Measurements from ENCODE around the gene FARS2. TPM values are rescaled to one million over a fixed set of nuclear protein-coding genes. Genes with fewer than 3 reads are reported as not detected.

The FARS2 gene
- total and polyA plus RNA-seq, 11 donors, result 11.4 to 24.6 (median 20.5) TPM

- ATAC-seq (no peak), DNase-seq (no peak)
- 54 to 89% (median 69%) methylated on average over 2 of the region's 2 CpGs for WGBS, 4 donors
- no peaks in the 10 kb centered on the region for H3K27me3 ChIP-seq
- H3K9me3 ChIP-seq, result no peaks in the 10 kb centered on the region
- intact Hi-C loops (cut with DNase I), result no loop called here
- TF ChIP-seq POLR2A (IDR thresholded peaks at IDR 0.05), result no peak
- no peak for TF ChIP-seq CTCF (IDR thresholded peaks at IDR 0.05)
- no peak overlapping the region for H3K27ac ChIP-seq
- H3K4me1 ChIP-seq, result peaks cover 0 to 10% (median 0%) of the 10 kb centered on the region in 12 donors
- H3K4me3 ChIP-seq, result no peak overlapping the region
- H3K36me3 ChIP-seq, result peaks cover 0 to 14% (median 4%) of the 10 kb centered on the region in 9 donors
Observed at GRCh38 chr6:5231289-5231688, 30.0 kb upstream of the FARS2 start.

GRCh38 chr6:5234874-5235273, 26.4 kb upstream of the FARS2 start:
- Histone ChIP-seq H3K27ac (no peak overlapping the region), H3K4me3 (no peak overlapping the region), H3K27me3 (no peaks in the 10 kb centered on the region), H3K4me1 (peaks cover 0 to 10% (median 0%) of the 10 kb centered on the region in 12 donors), H3K9me3 (no peaks in the 10 kb centered on the region), H3K36me3 (peaks cover 0 to 20% (median 4%) of the 10 kb centered on the region in 9 donors)
- 88 to 91% (median 88%) methylated on average over 6 of the region's 6 CpGs for WGBS, 4 donors
- intact Hi-C loops (cut with DNase I), result no loop called here
- ATAC-seq (no peak), DNase-seq (no peak)
- TF ChIP-seq POLR2A (IDR thresholded peaks at IDR 0.05) (no peak), CTCF (IDR thresholded peaks at IDR 0.05) (no peak)

GRCh38 chr6:5235830-5236229, 25.5 kb upstream of the FARS2 start:
- no peak overlapping the region for H3K27ac ChIP-seq
- ATAC-seq (no peak), DNase-seq (no peak)
- no peaks in the 10 kb centered on the region for H3K9me3 ChIP-seq
- no peaks in the 10 kb centered on the region for H3K27me3 ChIP-seq
- H3K36me3 ChIP-seq, result peaks cover 0 to 25% (median 5%) of the 10 kb centered on the region in 9 donors
- 93 to 100% (median 96%) methylated on average over 2 of the region's 2 CpGs for WGBS, 4 donors
- no peak overlapping the region for H3K4me3 ChIP-seq
- H3K4me1 ChIP-seq, result peaks cover 0 to 4% (median 0%) of the 10 kb centered on the region in 12 donors
- TF ChIP-seq POLR2A (IDR thresholded peaks at IDR 0.05) (no peak), CTCF (IDR thresholded peaks at IDR 0.05) (no peak)
- intact Hi-C loops (cut with DNase I), result no loop called here

- no peak overlapping the region for H3K4me3 ChIP-seq
- TF ChIP-seq POLR2A (IDR thresholded peaks at IDR 0.05) (no peak), CTCF (IDR thresholded peaks at IDR 0.05) (no peak)
- intact Hi-C loops (cut with DNase I), result no loop called here
- no peak for DNase-seq
- no peaks in the 10 kb centered on the region for H3K9me3 ChIP-seq
- no peaks in the 10 kb centered on the region for H3K27me3 ChIP-seq
- 85 to 95% (median 92%) methylated on average over 4 of the region's 4 CpGs for WGBS, 4 donors
- H3K27ac ChIP-seq, result no peak overlapping the region
- ATAC-seq, result no peak
- H3K4me1 ChIP-seq, result no peaks in the 10 kb centered on the region
- peaks cover 0 to 25% (median 5%) of the 10 kb centered on the region in 9 donors for H3K36me3 ChIP-seq
Observed at GRCh38 chr6:5237805-5238204, 23.5 kb upstream of the FARS2 start.
